Testis (tissue), 3 donors: ENCODE data around the gene NRF1. TPM values are rescaled to one million over a fixed set of nuclear protein-coding genes. Genes with fewer than 3 reads are reported as not detected.

Source experiments
- DNase-seq: peaks from one replicate; pipeline ENCODE4 v3.0.0-alpha.2; 2019
- H3K27ac ChIP-seq, 2 donors: fragments of 200-600 bp; sonication (generic); one replicate each; pipeline ENCODE4 v1.5.1; 2019
- H3K27me3 ChIP-seq: fragments of 200-600 bp; sonication (generic); one replicate; pipeline ENCODE4 v1.5.1; 2019
- H3K36me3 ChIP-seq: fragments of 200-600 bp; sonication (generic); one replicate; pipeline ENCODE4 v1.5.1; 2017; ENCODE audit warnings: low read depth; ENCODE audit errors: missing control alignments
- H3K4me1 ChIP-seq: fragments of 200-600 bp; sonication (generic); one replicate; pipeline ENCODE4 v1.5.1; 2019
- H3K4me3 ChIP-seq, 2 donors: fragments of 200-600 bp; sonication (generic); one replicate each; pipeline ENCODE4 v1.5.1; 2017 to 2019
- H3K9me3 ChIP-seq: fragments of 200-600 bp; sonication (generic); one replicate; pipeline ENCODE4 v1.5.1; 2017
- CTCF ChIP-seq, 3 experiments: fragments of 450-650 bp in 2 of 3; fragments of 200-600 bp in 1 of 3; sonication (generic) in 1 of 3; IDR thresholded peaks; one replicate each; pipeline ENCODE4 v1.5.1; 2016 to 2019; ENCODE audit warnings: antibody characterized with exemption in 3 of 3, mild to moderate bottlenecking in 2 of 3, moderate library complexity in 1 of 3
- POLR2A ChIP-seq: fragments of 450-650 bp; IDR thresholded peaks from one replicate; pipeline ENCODE4 v1.6.1; 2017; ENCODE audit warnings: antibody characterized with exemption, mild to moderate bottlenecking, moderate library complexity
- WGBS, 2 donors: methylation state at CpG; one replicate each; pipeline ENCODE4 v1.1.5; 2018; 5-methylcytosine and 5-hydroxymethylcytosine counted together
- intact Hi-C: fragments of 100-400 bp; cut with DNase I; formaldehyde crosslinking; loops from one replicate; pipeline ENCODE4 v1.15.1; 2023; ENCODE audit warnings: low total_unique reads
- polyA plus RNA-seq: library from polyadenylated mRNA; stranded (reverse); fragments of 350-450 nt; fragmentation: Illumina TruSeq; extraction: RNeasy Lipid Tissue Mini Kit (QIAGEN cat#74804); gene quantifications from one replicate; pipeline ENCODE4 v1.2.3, GENCODE V29; 2014; ENCODE audit warnings: low read depth, low replicate concordance; ENCODE audit not compliant: insufficient read depth
- total RNA-seq, 2 donors: library from RNA; depleted of rRNA; stranded (reverse); fragments of >200 nt; gene quantifications; one replicate each; pipeline ENCODE4 v1.2.3, GENCODE V29; 2016

Gene NRF1
- total and polyA plus RNA-seq, 3 donors from 2014 or later, result 16.9 to 41.6 (median 26.9) TPM

GRCh38 chr7:129776362-129776722 lies 164.8 kb downstream of the NRF1 start:
- H3K27ac ChIP-seq, result no peak overlapping the region
- H3K9me3 ChIP-seq, result no peaks in the 10 kb centered on the region
- intact Hi-C loops, result no loop called here
- 88 to 100% methylated on average over 1 of the region's 1 CpG for WGBS, 2 donors
- no peak for DNase-seq
- TF ChIP-seq CTCF (IDR thresholded peaks at IDR 0.05), result no peak
- no peak for TF ChIP-seq POLR2A
- H3K4me1 ChIP-seq, result peaks cover 9% of the 10 kb centered on the region
- H3K27me3 ChIP-seq, result peaks cover 6% of the 10 kb centered on the region
- H3K4me3 ChIP-seq, result no peak overlapping the region
- no peaks in the 10 kb centered on the region for H3K36me3 ChIP-seq

DNA sequence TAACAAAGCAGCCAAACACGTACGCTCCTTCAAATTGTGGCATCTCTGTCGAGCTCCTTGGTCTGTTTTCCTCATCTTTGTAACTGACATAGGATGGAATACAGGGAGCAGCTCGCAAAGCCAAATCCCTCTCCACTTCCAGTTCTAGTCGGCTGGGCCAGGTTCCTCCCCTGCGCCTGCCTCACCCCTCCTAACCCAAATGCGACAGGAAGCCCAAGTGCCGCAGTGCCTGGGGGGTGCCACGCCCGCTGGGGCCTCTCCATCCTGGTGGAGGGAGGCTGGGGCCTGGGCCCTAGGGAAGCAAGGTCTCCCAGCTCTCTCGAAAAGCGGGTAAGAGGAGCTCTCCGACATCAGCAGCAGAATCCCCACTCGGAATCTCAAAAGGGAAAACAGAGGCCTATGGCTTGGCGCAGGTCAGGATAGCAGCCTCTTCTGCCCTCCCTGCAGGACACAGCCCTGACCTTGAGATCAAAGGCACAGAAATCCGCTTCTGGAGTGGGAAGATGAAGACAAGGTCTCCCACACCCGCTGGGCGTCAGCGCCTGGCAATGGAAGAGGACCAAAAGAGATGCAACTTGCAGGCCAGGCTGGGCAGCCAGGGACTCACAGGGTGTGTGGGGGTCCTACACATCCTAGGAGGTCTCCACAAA lies 165.8 kb downstream of the NRF1 start:
- DNase-seq, result no peak
- intact Hi-C loops, result no loop called here
- Histone ChIP-seq H3K36me3 (no peaks in the 10 kb centered on the region), H3K4me3 (no peak overlapping the region), H3K27me3 (peaks cover 6% of the 10 kb centered on the region), H3K27ac (no peak overlapping the region), H3K4me1 (peaks cover 13% of the 10 kb centered on the region), H3K9me3 (no peaks in the 10 kb centered on the region)
- 66 to 69% methylated on average over 19 of the region's 19 CpGs for WGBS, 2 donors
- TF ChIP-seq CTCF (IDR thresholded peaks at IDR 0.05) (no peak), POLR2A (no peak)

- H3K27ac ChIP-seq, result no peak overlapping the region
- TF ChIP-seq POLR2A (no peak), CTCF (IDR thresholded peaks at IDR 0.05) (no peak)
- peaks cover 19% of the 10 kb centered on the region for H3K4me1 ChIP-seq
- 22 to 26% methylated on average over 11 to 45 of the region's 45 CpGs for WGBS, 2 donors
- H3K36me3 ChIP-seq, result no peaks in the 10 kb centered on the region
- no peaks in the 10 kb centered on the region for H3K9me3 ChIP-seq
- DNase-seq, result no peak
- intact Hi-C loops, result no loop called here
- H3K27me3 ChIP-seq, result peaks cover 6% of the 10 kb centered on the region
- peak overlapping the region in 1 of 2 donors; percentile 55 for H3K4me3 ChIP-seq
Observed at GRCh38 chr7:129777993-129778769, 166.7 kb downstream of the NRF1 start.

- H3K4me3 ChIP-seq, result peak overlapping the region; percentile 19 to 55
- 2 to 7% methylated on average over 12 to 30 of the region's 84 CpGs for WGBS, 2 donors
- no peaks in the 10 kb centered on the region for H3K9me3 ChIP-seq
- H3K27me3 ChIP-seq, result peaks cover 6% of the 10 kb centered on the region
- H3K4me1 ChIP-seq, result peaks cover 21% of the 10 kb centered on the region
- intact Hi-C loops, result no loop called here
- TF ChIP-seq CTCF (IDR thresholded peaks at IDR 0.05) (no peak), POLR2A (no peak)
- H3K27ac ChIP-seq, result no peak overlapping the region
- H3K36me3 ChIP-seq, result no peaks in the 10 kb centered on the region
- no peak for DNase-seq
Observed at GRCh38 chr7:129778770-129779601, 167.5 kb downstream of the NRF1 start.
